HEK293 (cell line): ENCODE measurements around the gene REX1BD.

Source experiments
- GLI4 ChIP-seq: fragments of 450-650 bp; formaldehyde crosslinking; IDR thresholded peaks from 2 replicates; pipeline ENCODE4 v1.5.1; 2016; ENCODE audit warnings: missing biosample characterization, missing genetic modification characterization
- HOXC10 ChIP-seq: sonication (generic); formaldehyde crosslinking; IDR thresholded peaks from 2 replicates; pipeline ENCODE4 v1.8.1; 2023; ENCODE audit warnings: mild to moderate bottlenecking, missing genetic modification reagents
- RBAK ChIP-seq: fragments of 450-650 bp; formaldehyde crosslinking; IDR thresholded peaks from 2 replicates; pipeline ENCODE4 v1.5.1; 2016; ENCODE audit warnings: missing biosample characterization, missing genetic modification characterization
- SCRT1 ChIP-seq: fragments of 450-650 bp; formaldehyde crosslinking; IDR thresholded peaks from 2 replicates; pipeline ENCODE4 v1.5.1; 2016; ENCODE audit warnings: missing biosample characterization, missing genetic modification characterization, borderline replicate concordance
- ZNF175 ChIP-seq: fragments of 450-650 bp; formaldehyde crosslinking; IDR thresholded peaks from 2 replicates; pipeline ENCODE4 v1.5.1; 2016; ENCODE audit warnings: missing biosample characterization, missing genetic modification characterization
- ZNF24 ChIP-seq: fragments of 450-650 bp; formaldehyde crosslinking; IDR thresholded peaks from 2 replicates; pipeline ENCODE4 v1.5.1; 2016; ENCODE audit warnings: missing biosample characterization, missing genetic modification characterization
- ZNF341 ChIP-seq: fragments of 450-650 bp; formaldehyde crosslinking; IDR thresholded peaks from 2 replicates; pipeline ENCODE4; 2016; ENCODE audit warnings: low read depth, missing biosample characterization, missing genetic modification characterization
- ZNF391 ChIP-seq: fragments of 450-650 bp; formaldehyde crosslinking; IDR thresholded peaks from 2 replicates; pipeline ENCODE4 v1.5.1; 2016; ENCODE audit warnings: low read depth, missing biosample characterization, missing genetic modification characterization, borderline replicate concordance
- ZNF473 ChIP-seq: fragments of 450-650 bp; formaldehyde crosslinking; IDR thresholded peaks from 2 replicates; pipeline ENCODE4 v1.5.1; 2017; ENCODE audit warnings: missing biosample characterization, missing genetic modification characterization
- ZNF561 ChIP-seq: fragments of 450-650 bp; IDR thresholded peaks from 2 replicates; pipeline ENCODE4 v1.5.1; 2018; ENCODE audit warnings: missing biosample characterization, missing genetic modification characterization, borderline replicate concordance
- ZNF664 ChIP-seq: fragments of 450-650 bp; formaldehyde crosslinking; IDR thresholded peaks from 2 replicates; pipeline ENCODE4 v1.5.1; 2016; ENCODE audit warnings: missing biosample characterization, missing genetic modification characterization
- ZNF677 ChIP-seq: fragments of 450-650 bp; IDR thresholded peaks from 2 replicates; pipeline ENCODE4 v1.5.0; 2018; ENCODE audit warnings: missing biosample characterization, mild to moderate bottlenecking, missing genetic modification characterization, moderate library complexity
- ZNF707 ChIP-seq: fragments of 450-650 bp; formaldehyde crosslinking; IDR thresholded peaks from 2 replicates; pipeline ENCODE4 v1.5.1; 2016; ENCODE audit warnings: missing biosample characterization, missing genetic modification characterization
- ZNF776 ChIP-seq: fragments of 450-650 bp; formaldehyde crosslinking; IDR thresholded peaks from 2 replicates; pipeline ENCODE4 v1.5.0; 2017; ENCODE audit warnings: missing biosample characterization, missing genetic modification characterization, borderline replicate concordance
- ZNF830 ChIP-seq: fragments of 450-650 bp; IDR thresholded peaks from 2 replicates; pipeline ENCODE4 v1.5.0; 2018; ENCODE audit warnings: missing biosample characterization, missing genetic modification characterization, low read depth, mild to moderate bottlenecking, moderate library complexity
- ZSCAN16 ChIP-seq: fragments of 450-650 bp; formaldehyde crosslinking; IDR thresholded peaks from 2 replicates; pipeline ENCODE4 v1.5.1; 2016; ENCODE audit warnings: missing biosample characterization, missing genetic modification characterization
- TF ChIP-seq, protein P1 (sequence below): fragments of 450-650 bp; formaldehyde crosslinking; IDR thresholded peaks from 2 replicates; pipeline ENCODE4 v1.5.1; 2016; ENCODE audit warnings: missing biosample characterization, missing genetic modification characterization
- TF ChIP-seq, protein P2 (sequence below): fragments of 450-650 bp; formaldehyde crosslinking; IDR thresholded peaks from 2 replicates; pipeline ENCODE4 v1.5.1; 2016; ENCODE audit warnings: missing biosample characterization, missing genetic modification characterization
- TF ChIP-seq, protein P3 (sequence below): fragments of 450-650 bp; formaldehyde crosslinking; IDR thresholded peaks from 2 replicates; pipeline ENCODE4 v1.5.1; 2016; ENCODE audit warnings: missing biosample characterization, missing genetic modification characterization
- TF ChIP-seq, protein P4 (sequence below): fragments of 450-650 bp; formaldehyde crosslinking; IDR thresholded peaks from 2 replicates; pipeline ENCODE4 v1.5.1; 2017; ENCODE audit warnings: missing biosample characterization, missing genetic modification characterization
- TF ChIP-seq, protein P5 (sequence below): fragments of 450-650 bp; formaldehyde crosslinking; IDR thresholded peaks from 2 replicates; pipeline ENCODE4 v1.5.1; 2016; ENCODE audit warnings: missing biosample characterization, missing genetic modification characterization
- TF ChIP-seq, protein P6 (sequence below): fragments of 450-650 bp; formaldehyde crosslinking; IDR thresholded peaks from 2 replicates; pipeline ENCODE4 v1.5.1; 2016; ENCODE audit warnings: missing biosample characterization, missing genetic modification characterization
- TF ChIP-seq, protein P7 (sequence below): fragments of 450-650 bp; formaldehyde crosslinking; IDR thresholded peaks from 2 replicates; pipeline ENCODE4 v1.5.1; 2016; ENCODE audit warnings: missing biosample characterization, missing genetic modification characterization
- TF ChIP-seq, protein P8 (sequence below): fragments of 450-650 bp; formaldehyde crosslinking; IDR thresholded peaks from 2 replicates; pipeline ENCODE4 v1.5.1; 2017; ENCODE audit warnings: missing biosample characterization, missing genetic modification characterization

The REX1BD gene

DNA sequence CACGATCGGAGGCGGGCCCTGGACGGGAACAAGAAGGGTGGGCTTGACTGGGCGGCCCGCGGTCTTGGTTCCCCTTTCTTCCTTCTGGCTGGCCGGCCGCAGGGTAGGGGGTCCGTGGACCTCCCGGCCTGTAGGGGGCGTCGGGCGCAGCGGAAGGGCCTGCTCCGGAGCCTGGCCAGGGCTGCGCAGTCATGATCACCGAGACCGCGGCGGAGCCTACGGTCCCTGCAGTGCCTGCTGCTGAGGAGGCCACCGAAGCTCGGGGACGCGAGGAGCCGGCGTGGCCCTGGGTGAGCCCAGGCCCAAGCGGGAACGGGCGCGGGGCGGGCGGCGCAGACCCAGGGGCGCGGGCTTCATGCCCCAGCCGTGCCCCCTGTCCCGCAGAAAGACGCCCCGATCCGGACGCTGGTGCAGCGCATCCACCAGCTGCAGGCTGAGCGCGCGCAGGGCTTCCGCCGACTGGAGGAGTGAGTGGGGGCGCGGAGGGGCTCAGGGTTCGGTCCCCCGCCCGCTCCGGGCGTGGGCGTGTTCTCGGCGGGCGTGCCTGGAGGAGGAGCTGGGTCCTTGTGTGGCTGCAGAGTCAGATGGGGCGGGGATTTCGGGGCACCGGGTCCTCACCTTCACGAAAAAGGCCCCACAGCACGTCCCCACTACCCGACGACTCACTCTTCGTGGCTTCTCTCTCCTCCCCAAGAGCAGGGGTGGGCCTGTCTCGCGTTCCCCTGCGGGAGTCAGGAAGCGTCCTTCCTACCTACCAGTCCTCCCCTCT is at the start of gene REX1BD (continued):
- TF ChIP-seq ZNF341 (no peak), ZNF830 (no peak), ZNF707 (tag by site-specific recombination) (no peak), RBAK (tag by site-specific recombination) (no peak), SCRT1 (tag by site-specific recombination) (no peak), ZNF391 (peak; percentile 90), GLI4 (tag by site-specific recombination) (peak; percentile 61; the same call in 1 of the 2 replicates), ZNF677 (tag by site-specific recombination) (peak; percentile 27; the same call in 1 of the 2 replicates), ZNF561 (tag by site-specific recombination) (peak; percentile 99; the same call in 1 of the 2 replicates), ZNF776 (no peak), ZNF175 (tag by site-specific recombination) (no peak), ZNF24 (tag by site-specific recombination) (peak; percentile 82), ZSCAN16 (tag by site-specific recombination) (peak; percentile 33; the same call in 1 of the 2 replicates), ZNF664 (tag by site-specific recombination) (no peak), HOXC10 (CRISPR knock-in tag) (0 out of 2 replicates have a peak, but pooled peaks have one; percentile 63), ZNF473 (tag by site-specific recombination) (no peak)
- TF ChIP-seq, protein P1, sequence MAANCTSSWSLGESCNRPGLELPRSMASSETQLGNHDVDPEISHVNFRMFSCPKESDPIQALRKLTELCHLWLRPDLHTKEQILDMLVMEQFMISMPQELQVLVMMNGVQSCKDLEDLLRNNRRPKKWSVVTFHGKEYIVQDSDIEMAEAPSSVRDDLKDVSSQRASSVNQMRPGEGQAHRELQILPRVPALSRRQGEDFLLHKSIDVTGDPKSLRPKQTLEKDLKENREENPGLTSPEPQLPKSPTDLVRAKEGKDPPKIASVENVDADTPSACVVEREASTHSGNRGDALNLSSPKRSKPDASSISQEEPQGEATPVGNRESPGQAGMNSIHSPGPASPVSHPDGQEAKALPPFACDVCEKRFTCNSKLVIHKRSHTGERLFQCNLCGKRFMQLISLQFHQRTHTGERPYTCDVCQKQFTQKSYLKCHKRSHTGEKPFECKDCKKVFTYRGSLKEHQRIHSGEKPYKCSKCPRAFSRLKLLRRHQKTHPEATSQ (tag by site-specific recombination), result peak; percentile 98
- TF ChIP-seq, protein P2, sequence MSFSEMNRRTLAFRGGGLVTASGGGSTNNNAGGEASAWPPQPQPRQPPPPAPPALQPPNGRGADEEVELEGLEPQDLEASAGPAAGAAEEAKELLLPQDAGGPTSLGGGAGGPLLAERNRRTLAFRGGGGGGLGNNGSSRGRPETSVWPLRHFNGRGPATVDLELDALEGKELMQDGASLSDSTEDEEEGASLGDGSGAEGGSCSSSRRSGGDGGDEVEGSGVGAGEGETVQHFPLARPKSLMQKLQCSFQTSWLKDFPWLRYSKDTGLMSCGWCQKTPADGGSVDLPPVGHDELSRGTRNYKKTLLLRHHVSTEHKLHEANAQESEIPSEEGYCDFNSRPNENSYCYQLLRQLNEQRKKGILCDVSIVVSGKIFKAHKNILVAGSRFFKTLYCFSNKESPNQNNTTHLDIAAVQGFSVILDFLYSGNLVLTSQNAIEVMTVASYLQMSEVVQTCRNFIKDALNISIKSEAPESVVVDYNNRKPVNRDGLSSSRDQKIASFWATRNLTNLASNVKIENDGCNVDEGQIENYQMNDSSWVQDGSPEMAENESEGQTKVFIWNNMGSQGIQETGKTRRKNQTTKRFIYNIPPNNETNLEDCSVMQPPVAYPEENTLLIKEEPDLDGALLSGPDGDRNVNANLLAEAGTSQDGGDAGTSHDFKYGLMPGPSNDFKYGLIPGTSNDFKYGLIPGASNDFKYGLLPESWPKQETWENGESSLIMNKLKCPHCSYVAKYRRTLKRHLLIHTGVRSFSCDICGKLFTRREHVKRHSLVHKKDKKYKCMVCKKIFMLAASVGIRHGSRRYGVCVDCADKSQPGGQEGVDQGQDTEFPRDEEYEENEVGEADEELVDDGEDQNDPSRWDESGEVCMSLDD, result peak; percentile 85; the same call in 1 of the 2 replicates
- TF ChIP-seq, protein P3, sequence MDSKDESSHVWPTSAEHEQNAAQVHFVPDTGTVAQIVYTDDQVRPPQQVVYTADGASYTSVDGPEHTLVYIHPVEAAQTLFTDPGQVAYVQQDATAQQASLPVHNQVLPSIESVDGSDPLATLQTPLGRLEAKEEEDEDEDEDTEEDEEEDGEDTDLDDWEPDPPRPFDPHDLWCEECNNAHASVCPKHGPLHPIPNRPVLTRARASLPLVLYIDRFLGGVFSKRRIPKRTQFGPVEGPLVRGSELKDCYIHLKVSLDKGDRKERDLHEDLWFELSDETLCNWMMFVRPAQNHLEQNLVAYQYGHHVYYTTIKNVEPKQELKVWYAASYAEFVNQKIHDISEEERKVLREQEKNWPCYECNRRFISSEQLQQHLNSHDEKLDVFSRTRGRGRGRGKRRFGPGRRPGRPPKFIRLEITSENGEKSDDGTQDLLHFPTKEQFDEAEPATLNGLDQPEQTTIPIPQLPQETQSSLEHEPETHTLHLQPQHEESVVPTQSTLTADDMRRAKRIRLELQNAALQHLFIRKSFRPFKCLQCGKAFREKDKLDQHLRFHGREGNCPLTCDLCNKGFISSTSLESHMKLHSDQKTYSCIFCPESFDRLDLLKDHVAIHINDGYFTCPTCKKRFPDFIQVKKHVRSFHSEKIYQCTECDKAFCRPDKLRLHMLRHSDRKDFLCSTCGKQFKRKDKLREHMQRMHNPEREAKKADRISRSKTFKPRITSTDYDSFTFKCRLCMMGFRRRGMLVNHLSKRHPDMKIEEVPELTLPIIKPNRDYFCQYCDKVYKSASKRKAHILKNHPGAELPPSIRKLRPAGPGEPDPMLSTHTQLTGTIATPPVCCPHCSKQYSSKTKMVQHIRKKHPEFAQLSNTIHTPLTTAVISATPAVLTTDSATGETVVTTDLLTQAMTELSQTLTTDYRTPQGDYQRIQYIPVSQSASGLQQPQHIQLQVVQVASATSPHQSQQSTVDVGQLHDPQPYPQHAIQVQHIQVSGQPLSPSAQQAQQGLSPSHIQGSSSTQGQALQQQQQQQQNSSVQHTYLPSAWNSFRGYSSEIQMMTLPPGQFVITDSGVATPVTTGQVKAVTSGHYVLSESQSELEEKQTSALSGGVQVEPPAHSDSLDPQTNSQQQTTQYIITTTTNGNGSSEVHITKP (tag by site-specific recombination), result peak; percentile 85
- TF ChIP-seq, protein P4, sequence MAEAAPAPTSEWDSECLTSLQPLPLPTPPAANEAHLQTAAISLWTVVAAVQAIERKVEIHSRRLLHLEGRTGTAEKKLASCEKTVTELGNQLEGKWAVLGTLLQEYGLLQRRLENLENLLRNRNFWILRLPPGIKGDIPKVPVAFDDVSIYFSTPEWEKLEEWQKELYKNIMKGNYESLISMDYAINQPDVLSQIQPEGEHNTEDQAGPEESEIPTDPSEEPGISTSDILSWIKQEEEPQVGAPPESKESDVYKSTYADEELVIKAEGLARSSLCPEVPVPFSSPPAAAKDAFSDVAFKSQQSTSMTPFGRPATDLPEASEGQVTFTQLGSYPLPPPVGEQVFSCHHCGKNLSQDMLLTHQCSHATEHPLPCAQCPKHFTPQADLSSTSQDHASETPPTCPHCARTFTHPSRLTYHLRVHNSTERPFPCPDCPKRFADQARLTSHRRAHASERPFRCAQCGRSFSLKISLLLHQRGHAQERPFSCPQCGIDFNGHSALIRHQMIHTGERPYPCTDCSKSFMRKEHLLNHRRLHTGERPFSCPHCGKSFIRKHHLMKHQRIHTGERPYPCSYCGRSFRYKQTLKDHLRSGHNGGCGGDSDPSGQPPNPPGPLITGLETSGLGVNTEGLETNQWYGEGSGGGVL, result peak; percentile 83
- TF ChIP-seq, protein P5, sequence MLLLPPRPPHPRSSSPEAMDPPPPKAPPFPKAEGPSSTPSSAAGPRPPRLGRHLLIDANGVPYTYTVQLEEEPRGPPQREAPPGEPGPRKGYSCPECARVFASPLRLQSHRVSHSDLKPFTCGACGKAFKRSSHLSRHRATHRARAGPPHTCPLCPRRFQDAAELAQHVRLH, result peak; percentile 64; the same call in 1 of the 2 replicates
- TF ChIP-seq, protein P6, sequence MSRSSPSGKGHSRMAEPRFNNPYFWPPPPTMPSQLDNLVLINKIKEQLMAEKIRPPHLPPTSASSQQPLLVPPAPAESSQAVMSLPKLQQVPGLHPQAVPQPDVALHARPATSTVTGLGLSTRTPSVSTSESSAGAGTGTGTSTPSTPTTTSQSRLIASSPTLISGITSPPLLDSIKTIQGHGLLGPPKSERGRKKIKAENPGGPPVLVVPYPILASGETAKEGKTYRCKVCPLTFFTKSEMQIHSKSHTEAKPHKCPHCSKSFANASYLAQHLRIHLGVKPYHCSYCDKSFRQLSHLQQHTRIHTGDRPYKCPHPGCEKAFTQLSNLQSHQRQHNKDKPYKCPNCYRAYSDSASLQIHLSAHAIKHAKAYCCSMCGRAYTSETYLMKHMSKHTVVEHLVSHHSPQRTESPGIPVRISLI (tag by site-specific recombination), result no peak
- TF ChIP-seq, protein P7, sequence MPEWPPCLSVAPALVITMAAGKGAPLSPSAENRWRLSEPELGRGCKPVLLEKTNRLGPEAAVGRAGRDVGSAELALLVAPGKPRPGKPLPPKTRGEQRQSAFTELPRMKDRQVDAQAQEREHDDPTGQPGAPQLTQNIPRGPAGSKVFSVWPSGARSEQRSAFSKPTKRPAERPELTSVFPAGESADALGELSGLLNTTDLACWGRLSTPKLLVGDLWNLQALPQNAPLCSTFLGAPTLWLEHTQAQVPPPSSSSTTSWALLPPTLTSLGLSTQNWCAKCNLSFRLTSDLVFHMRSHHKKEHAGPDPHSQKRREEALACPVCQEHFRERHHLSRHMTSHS (tag by site-specific recombination), result no peak
- TF ChIP-seq, protein P8, sequence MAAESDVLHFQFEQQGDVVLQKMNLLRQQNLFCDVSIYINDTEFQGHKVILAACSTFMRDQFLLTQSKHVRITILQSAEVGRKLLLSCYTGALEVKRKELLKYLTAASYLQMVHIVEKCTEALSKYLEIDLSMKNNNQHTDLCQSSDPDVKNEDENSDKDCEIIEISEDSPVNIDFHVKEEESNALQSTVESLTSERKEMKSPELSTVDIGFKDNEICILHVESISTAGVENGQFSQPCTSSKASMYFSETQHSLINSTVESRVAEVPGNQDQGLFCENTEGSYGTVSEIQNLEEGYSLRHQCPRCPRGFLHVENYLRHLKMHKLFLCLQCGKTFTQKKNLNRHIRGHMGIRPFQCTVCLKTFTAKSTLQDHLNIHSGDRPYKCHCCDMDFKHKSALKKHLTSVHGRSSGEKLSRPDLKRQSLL (tag by site-specific recombination), result peak; percentile 79
